ENCODE results near the gene RTL1. TPM values are rescaled to one million over a fixed set of nuclear protein-coding genes. Genes with fewer than 3 reads are reported as not detected.

RTL1 gene
- total and polyA plus RNA-seq, 8 donors = not detected

DNA sequence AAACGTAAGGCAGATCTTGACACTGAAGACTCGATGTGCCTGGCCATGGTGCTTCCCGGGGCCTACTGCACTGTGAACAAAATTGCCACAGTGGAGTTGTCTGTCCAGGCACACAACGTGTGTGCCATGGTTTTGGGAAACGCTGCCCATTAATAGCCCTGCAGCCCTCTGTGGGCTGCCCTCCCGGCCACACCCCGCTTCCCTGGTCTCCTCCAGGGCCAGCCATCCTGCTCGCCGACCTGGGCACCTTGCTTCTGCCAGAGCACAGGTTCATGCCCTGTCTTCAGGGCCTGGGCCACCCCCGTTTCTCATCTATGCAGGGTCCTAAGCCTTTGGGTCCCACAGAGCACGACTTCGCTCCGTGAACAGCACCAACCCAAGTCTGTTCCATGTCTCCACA, 58.7 kb downstream of the RTL1 start:
- TF ChIP-seq POLR2A (IDR thresholded peaks at IDR 0.05) = no peak
- no peak for TF ChIP-seq EP300 (IDR thresholded peaks at IDR 0.05)
- no peak for TF ChIP-seq POLR2AphosphoS5 (IDR thresholded peaks at IDR 0.05)
- TF ChIP-seq, protein P1, sequence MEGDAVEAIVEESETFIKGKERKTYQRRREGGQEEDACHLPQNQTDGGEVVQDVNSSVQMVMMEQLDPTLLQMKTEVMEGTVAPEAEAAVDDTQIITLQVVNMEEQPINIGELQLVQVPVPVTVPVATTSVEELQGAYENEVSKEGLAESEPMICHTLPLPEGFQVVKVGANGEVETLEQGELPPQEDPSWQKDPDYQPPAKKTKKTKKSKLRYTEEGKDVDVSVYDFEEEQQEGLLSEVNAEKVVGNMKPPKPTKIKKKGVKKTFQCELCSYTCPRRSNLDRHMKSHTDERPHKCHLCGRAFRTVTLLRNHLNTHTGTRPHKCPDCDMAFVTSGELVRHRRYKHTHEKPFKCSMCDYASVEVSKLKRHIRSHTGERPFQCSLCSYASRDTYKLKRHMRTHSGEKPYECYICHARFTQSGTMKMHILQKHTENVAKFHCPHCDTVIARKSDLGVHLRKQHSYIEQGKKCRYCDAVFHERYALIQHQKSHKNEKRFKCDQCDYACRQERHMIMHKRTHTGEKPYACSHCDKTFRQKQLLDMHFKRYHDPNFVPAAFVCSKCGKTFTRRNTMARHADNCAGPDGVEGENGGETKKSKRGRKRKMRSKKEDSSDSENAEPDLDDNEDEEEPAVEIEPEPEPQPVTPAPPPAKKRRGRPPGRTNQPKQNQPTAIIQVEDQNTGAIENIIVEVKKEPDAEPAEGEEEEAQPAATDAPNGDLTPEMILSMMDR (IDR thresholded peaks at IDR 0.05) = no peak
- intact Hi-C loops (cut with DNase I; ENCODE audit: low total_unique reads) = no loop called here
- Histone ChIP-seq H3K27ac (no peak overlapping the region), H3K36me3 (no peaks in the 10 kb centered on the region), H3K4me1 (peaks cover 0 to 11% (median 5%) of the 10 kb centered on the region in 4 donors), H3K4me3 (no peak overlapping the region), H3K27me3 (peaks cover 0 to 14% (median 0%) of the 10 kb centered on the region in 3 donors), H3K9me3 (no peaks in the 10 kb centered on the region)
- no peak for DNase-seq
- 84 to 93% (median 92%) methylated on average over 13 of the region's 13 CpGs for WGBS, 5 donors

DNA sequence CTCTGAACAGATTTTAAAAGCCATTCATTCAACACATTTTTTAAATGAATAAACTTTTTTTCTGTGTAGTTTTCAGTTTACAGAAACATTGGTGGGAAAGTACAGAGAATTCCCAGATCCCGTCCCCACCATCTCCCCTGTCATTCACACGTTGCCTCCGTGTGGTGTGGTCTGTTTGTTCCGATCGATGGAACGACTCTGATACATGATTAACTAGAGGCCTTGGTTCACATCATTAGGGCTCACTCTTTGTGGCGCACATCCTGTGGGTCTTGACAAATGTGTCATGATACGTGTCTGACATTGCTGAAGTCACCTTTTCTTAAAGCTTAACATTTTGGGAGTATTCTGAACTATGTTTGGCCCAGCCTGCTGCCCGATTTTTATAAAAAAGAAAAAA, 59.1 kb downstream of the RTL1 start:
- intact Hi-C loops (cut with DNase I; ENCODE audit: low total_unique reads) = no loop called here
- Histone ChIP-seq H3K27me3 (peaks cover 0 to 14% (median 0%) of the 10 kb centered on the region in 3 donors), H3K36me3 (no peaks in the 10 kb centered on the region), H3K4me3 (no peak overlapping the region), H3K9me3 (no peaks in the 10 kb centered on the region), H3K4me1 (peaks cover 0 to 11% (median 5%) of the 10 kb centered on the region in 4 donors), H3K27ac (no peak overlapping the region)
- 69 to 82% (median 73%) methylated on average over 9 of the region's 9 CpGs for WGBS, 5 donors
- DNase-seq = peak in 1 of 2 donors; percentile 55
- no peak for TF ChIP-seq POLR2A (IDR thresholded peaks at IDR 0.05)
- no peak for TF ChIP-seq EP300 (IDR thresholded peaks at IDR 0.05)
- TF ChIP-seq, protein P1 (IDR thresholded peaks at IDR 0.05) = no peak
- TF ChIP-seq POLR2AphosphoS5 (IDR thresholded peaks at IDR 0.05) = no peak

DNA sequence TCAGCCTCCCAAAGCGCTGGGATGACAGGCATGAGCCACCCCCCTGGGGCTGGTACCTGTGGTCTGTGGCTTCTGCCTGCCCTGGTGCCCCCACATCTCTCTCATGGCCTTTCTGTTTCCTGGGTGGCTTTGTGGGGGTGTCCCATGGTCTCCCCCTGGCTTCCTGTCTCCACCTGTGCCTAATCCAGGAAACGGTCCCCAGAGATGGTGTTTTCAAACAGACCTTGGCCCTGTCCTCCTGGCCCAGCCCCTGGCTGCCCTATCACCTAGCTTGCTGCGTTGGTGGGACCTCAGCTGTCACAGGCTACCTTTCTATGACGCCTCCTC, 59.5 kb downstream of the RTL1 start:
- TF ChIP-seq EP300 (IDR thresholded peaks at IDR 0.05) = no peak
- no peak for TF ChIP-seq POLR2AphosphoS5 (IDR thresholded peaks at IDR 0.05)
- no peak for TF ChIP-seq POLR2A (IDR thresholded peaks at IDR 0.05)
- TF ChIP-seq, protein P1 (IDR thresholded peaks at IDR 0.05) = no peak
- peaks cover 0 to 14% (median 0%) of the 10 kb centered on the region in 3 donors for H3K27me3 ChIP-seq
- no peak overlapping the region for H3K4me3 ChIP-seq
- no peaks in the 10 kb centered on the region for H3K36me3 ChIP-seq
- peaks cover 0 to 11% (median 5%) of the 10 kb centered on the region in 4 donors for H3K4me1 ChIP-seq
- 54 to 67% (median 62%) methylated on average over 4 of the region's 4 CpGs for WGBS, 5 donors
- no peak for DNase-seq
- intact Hi-C loops (cut with DNase I; ENCODE audit: low total_unique reads) = no loop called here
- H3K9me3 ChIP-seq = no peaks in the 10 kb centered on the region
- H3K27ac ChIP-seq = no peak overlapping the region

DNA sequence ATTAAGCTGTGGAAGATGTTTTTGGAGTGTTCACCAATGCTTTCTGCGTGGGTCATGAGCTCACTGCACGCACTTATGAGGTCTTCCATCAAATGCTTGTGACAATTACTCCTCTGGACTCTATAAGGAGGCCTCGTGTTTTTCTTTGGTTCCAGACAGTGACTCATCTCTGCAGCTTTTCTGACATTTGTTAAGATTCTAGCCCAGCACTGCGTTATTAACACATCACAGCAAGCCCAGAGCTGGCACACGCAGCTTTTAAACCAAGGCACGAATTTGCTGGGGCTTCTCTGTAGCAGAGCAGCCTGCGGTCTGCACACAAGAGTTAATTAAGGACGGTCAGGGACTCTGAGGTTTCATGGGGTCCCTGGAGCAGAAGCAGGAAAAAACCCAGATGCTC, 60.7 kb downstream of the RTL1 start:
- peaks cover 0 to 11% (median 5%) of the 10 kb centered on the region in 4 donors for H3K4me1 ChIP-seq
- WGBS, 5 donors = 35 to 62% (median 57%) methylated on average over 8 of the region's 8 CpGs
- H3K27me3 ChIP-seq = peaks cover 0 to 14% (median 0%) of the 10 kb centered on the region in 3 donors
- intact Hi-C loops (cut with DNase I; ENCODE audit: low total_unique reads) = no loop called here
- peak in 1 of 2 donors; percentile 72 for DNase-seq
- H3K9me3 ChIP-seq = no peaks in the 10 kb centered on the region
- no peak overlapping the region for H3K4me3 ChIP-seq
- TF ChIP-seq EP300 (IDR thresholded peaks at IDR 0.05) = no peak
- no peak for TF ChIP-seq POLR2AphosphoS5 (IDR thresholded peaks at IDR 0.05)
- no peak for TF ChIP-seq POLR2A (IDR thresholded peaks at IDR 0.05)
- no peaks in the 10 kb centered on the region for H3K36me3 ChIP-seq
- peak overlapping the region in 4 of 5 donors; percentile 7 to 75 (median 42) for H3K27ac ChIP-seq

DNA sequence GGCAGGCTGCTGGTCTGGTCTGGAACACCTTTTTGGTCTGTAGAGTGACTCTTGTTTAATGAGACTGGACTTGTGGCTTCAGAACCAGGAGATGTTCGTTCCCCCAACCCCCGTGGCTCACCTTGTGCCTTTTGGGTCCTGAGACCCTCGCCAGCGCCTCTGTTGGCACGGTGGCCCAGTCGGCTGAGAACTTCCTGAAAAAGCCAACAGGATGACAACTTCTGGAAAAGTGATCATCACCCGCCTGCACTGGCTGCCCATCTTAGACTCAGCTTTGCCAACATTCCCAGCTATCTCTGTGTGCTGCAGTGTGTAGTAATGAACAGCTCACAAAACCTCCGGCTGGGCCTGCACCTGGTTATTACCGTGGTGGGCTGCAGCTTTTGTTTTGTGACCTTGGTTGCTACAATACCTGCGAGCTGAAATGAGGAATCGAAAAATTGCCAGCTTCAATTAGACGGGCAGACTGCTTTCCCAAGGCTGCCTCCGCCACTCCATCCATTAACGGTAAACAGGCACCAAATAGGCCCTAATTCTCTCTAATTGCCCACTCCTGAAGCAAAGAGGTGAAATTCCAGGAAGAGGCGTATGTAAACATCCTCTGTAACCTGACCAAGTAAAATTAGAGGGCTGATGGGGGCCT, 61.6 kb downstream of the RTL1 start:
- Histone ChIP-seq H3K4me1 (peaks cover 0 to 11% (median 5%) of the 10 kb centered on the region in 4 donors), H3K9me3 (no peaks in the 10 kb centered on the region), H3K27me3 (peaks cover 0 to 14% (median 0%) of the 10 kb centered on the region in 3 donors), H3K27ac (peak overlapping the region in 4 of 5 donors; percentile 7 to 75 (median 35)), H3K36me3 (no peaks in the 10 kb centered on the region), H3K4me3 (no peak overlapping the region)
- DNase-seq = no peak
- WGBS, 5 donors = 70 to 79% (median 75%) methylated on average over 8 to 15 of the region's 15 CpGs
- intact Hi-C loops (cut with DNase I; ENCODE audit: low total_unique reads) = no loop called here
- TF ChIP-seq EP300 (IDR thresholded peaks at IDR 0.05) = no peak
- TF ChIP-seq, protein P1 (IDR thresholded peaks at IDR 0.05) = no peak
- no peak for TF ChIP-seq POLR2A (IDR thresholded peaks at IDR 0.05)

Measured in stomach (tissue), 9 donors.